SK-N-MC (cell line): ENCODE data around the gene HBQ1.

ENCODE experiments used
- EZH2 ChIP-seq: fragments of 200-600 bp; sonication (generic); IDR thresholded peaks from one replicate; pipeline ENCODE4 v1.6.1; 2017; ENCODE audit warnings: antibody characterized with exemption
- FOXP2 ChIP-seq: optimal IDR thresholded peaks from 2 replicates; pipeline ENCODE3; 2011; ENCODE audit warnings: mild to moderate bottlenecking, moderate library complexity; ENCODE audit not compliant: insufficient read depth; ENCODE audit errors: extremely low read length, control extremely low read depth
- POLR2AphosphoS5 ChIP-seq: IDR thresholded peaks from 2 replicates; pipeline ENCODE4 v1.6.1; 2012; ENCODE audit warnings: mild to moderate bottlenecking, low read depth, low read length, borderline replicate concordance

DNA sequence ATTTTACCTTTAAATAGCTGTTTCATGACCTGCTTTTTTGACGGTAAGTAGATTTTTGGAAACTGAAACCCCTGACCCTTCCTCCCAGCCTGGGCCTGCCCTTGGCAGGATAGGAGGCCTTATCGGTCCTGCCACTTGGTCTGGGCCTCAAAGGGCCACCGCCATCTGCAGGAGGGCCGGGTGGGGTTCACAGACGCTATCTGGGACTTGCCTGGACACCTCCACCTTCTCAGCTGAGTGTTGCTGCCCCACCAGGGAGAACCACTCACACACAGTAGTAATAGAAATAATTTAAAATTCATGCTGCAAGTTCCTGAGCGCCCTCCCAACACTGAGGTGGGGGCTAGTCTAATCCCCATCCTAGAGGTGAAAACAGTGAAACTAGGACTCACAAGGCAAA lies 37.2 kb upstream of the HBQ1 start:
- TF ChIP-seq POLR2AphosphoS5 (no peak), FOXP2 (no peak), EZH2 (no peak)
